Measurements from ENCODE around the gene MTHFR.

DNA sequence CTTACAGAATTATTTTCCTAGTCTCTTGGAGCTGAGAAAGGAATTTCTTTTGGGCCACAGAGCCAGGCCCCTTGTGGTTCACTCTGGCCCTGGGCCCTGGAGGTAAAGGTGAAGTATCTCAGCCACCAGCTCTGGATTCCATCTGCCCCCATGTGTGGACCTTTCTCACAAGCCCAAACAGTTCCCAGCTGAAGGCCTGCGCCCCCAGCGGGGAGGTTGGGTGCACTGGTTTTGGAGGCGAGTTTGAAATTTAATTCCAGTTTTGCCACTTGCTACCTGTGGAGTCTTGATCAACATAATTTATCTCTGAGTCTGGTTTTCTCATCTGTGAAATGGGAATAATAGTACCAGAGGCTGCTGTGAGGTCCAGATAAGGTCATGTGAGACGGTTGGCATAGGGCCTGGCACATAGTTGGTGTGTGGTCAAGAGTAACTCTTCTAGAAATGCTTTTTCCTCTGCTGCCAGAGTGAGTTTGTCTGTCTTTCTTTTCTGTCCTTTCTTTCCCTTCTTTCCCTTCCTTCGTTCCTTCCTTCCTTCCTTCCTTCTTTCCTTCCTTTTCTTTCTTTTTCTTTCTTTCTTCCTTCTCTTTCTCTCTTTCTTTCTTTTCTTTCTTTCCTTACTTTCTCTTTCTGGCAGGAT lies 63.7 kb downstream of the MTHFR start:
- TF ChIP-seq, protein P1, sequence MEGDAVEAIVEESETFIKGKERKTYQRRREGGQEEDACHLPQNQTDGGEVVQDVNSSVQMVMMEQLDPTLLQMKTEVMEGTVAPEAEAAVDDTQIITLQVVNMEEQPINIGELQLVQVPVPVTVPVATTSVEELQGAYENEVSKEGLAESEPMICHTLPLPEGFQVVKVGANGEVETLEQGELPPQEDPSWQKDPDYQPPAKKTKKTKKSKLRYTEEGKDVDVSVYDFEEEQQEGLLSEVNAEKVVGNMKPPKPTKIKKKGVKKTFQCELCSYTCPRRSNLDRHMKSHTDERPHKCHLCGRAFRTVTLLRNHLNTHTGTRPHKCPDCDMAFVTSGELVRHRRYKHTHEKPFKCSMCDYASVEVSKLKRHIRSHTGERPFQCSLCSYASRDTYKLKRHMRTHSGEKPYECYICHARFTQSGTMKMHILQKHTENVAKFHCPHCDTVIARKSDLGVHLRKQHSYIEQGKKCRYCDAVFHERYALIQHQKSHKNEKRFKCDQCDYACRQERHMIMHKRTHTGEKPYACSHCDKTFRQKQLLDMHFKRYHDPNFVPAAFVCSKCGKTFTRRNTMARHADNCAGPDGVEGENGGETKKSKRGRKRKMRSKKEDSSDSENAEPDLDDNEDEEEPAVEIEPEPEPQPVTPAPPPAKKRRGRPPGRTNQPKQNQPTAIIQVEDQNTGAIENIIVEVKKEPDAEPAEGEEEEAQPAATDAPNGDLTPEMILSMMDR (IDR thresholded peaks at IDR 0.05): no peak
- TF ChIP-seq POLR2AphosphoS5 (IDR thresholded peaks at IDR 0.05) (no peak), POLR2A (IDR thresholded peaks at IDR 0.05) (no peak), EP300 (IDR thresholded peaks at IDR 0.05) (no peak)

Data from gastroesophageal sphincter (tissue), 3 donors.